SK-N-SH (cell line): ENCODE results near the gene PANK4. TPM values are rescaled to one million over a fixed set of nuclear protein-coding genes. Genes with fewer than 3 reads are reported as not detected.

Source experiments
- CTCF ChIA-PET: fragments of 300-600, 350-600 bp; formaldehyde crosslinking; extraction: SDS; loops from one replicate; lab custom pipeline; 2021; lab: Yijun Ruan, JAX
- POLR2A ChIA-PET: fragments of 350-600 bp; sonication (Branson Sonifier 250); formaldehyde crosslinking; extraction: SDS; loops from one replicate; lab custom pipeline; 2020; ENCODE audit warnings: antibody characterized with exemption, inconsistent platforms; lab: Yijun Ruan, JAX
- DNase-seq: peaks from one replicate; pipeline ENCODE4 v3.0.0; 2012
- H2AFZ ChIP-seq: fragments of 200-600 bp; sonication (generic); 2 replicates; pipeline ENCODE4 v1.8.1; 2016; ENCODE audit warnings: antibody characterized with exemption, mild to moderate bottlenecking, low read depth
- H3F3A ChIP-seq: fragments of 200-600 bp; sonication (generic); replicated peaks from 2 replicates; pipeline ENCODE3; 2016; ENCODE audit warnings: antibody characterized with exemption, mild to moderate bottlenecking; ENCODE audit not compliant: insufficient read depth
- H3K27ac ChIP-seq, 2 experiments: fragments of 200-500 bp in 1 of 2; fragments of 200-600 bp in 1 of 2; sonication (Bioruptor generic) in 1 of 2; sonication (generic), shearing (Covaris generic) in 1 of 2; 2 replicates each; pipeline versions ENCODE4 v1.5.1 to v1.6.1; 2014 to 2016; ENCODE audit warnings: low read depth in 2 of 2, inconsistent platforms in 1 of 2, low read length in 1 of 2, mild to moderate bottlenecking in 1 of 2, mixed read lengths in 1 of 2
- H3K27me3 ChIP-seq: fragments of 200-600 bp; sonication (generic), shearing (Covaris generic); 2 replicates; pipeline ENCODE4 v1.6.1; 2016; ENCODE audit warnings: mixed run types; ENCODE audit not compliant: insufficient read depth
- H3K36me3 ChIP-seq, 2 experiments: fragments of 200-500 bp in 1 of 2; fragments of 200-600 bp in 1 of 2; sonication (Bioruptor generic) in 1 of 2; sonication (generic) in 1 of 2; replicated peaks in 1 of 2; 2 replicates each; pipeline versions ENCODE3 to v1.5.1; 2014 to 2016; ENCODE audit warnings: low read length in 1 of 2, mild to moderate bottlenecking in 1 of 2; ENCODE audit not compliant: insufficient read depth in 2 of 2, control insufficient read depth in 1 of 2
- H3K4me1 ChIP-seq, 2 experiments: fragments of 200-500 bp in 1 of 2; fragments of 200-600 bp in 1 of 2; sonication (Bioruptor generic) in 1 of 2; sonication (generic), shearing (Covaris generic) in 1 of 2; 2 replicates each; pipeline versions ENCODE4 v1.5.1 to v1.6.1; 2014 to 2016; ENCODE audit warnings: low read depth in 1 of 2, low read length in 1 of 2, mixed run types in 1 of 2; ENCODE audit not compliant: insufficient read depth in 2 of 2, control insufficient read depth in 1 of 2
- H3K4me2 ChIP-seq: fragments of 200-600 bp; sonication (generic), shearing (Covaris generic); 2 replicates; pipeline ENCODE4 v1.6.1; 2017; ENCODE audit warnings: mixed run types
- H3K4me3 ChIP-seq, 2 experiments: fragments of 200-500 bp in 1 of 2; fragments of 200-600 bp in 1 of 2; sonication (Bioruptor generic) in 1 of 2; sonication (generic), shearing (Covaris generic) in 1 of 2; 2 replicates each; pipeline versions ENCODE4 v1.5.1 to v1.8.1; 2014 to 2016; ENCODE audit warnings: low read depth in 2 of 2, inconsistent platforms in 1 of 2, low read length in 1 of 2, mild to moderate bottlenecking in 1 of 2, mixed read lengths in 1 of 2, moderate library complexity in 1 of 2
- H3K79me2 ChIP-seq: fragments of 200-600 bp; sonication (generic); 2 replicates; pipeline ENCODE4 v1.8.1; 2017; ENCODE audit warnings: mild to moderate bottlenecking; ENCODE audit not compliant: insufficient read depth
- H3K9ac ChIP-seq: fragments of 200-600 bp; sonication (generic); 2 replicates; pipeline ENCODE4 v1.6.1; 2017; ENCODE audit warnings: mixed run types
- H3K9me2 ChIP-seq: fragments of 200-600 bp; sonication (generic); 2 replicates; pipeline ENCODE4 v1.6.1; 2017; ENCODE audit warnings: mixed run types
- H3K9me3 ChIP-seq: fragments of 200-600 bp; sonication (generic); 2 replicates; pipeline ENCODE4 v1.6.1; 2017; ENCODE audit warnings: mixed run types, mild to moderate bottlenecking, moderate library complexity
- H4K20me1 ChIP-seq: fragments of 200-600 bp; sonication (generic); 2 replicates; pipeline ENCODE4 v1.6.1; 2017; ENCODE audit warnings: mild to moderate bottlenecking, mixed run types; ENCODE audit not compliant: insufficient read depth
- ELF1 ChIP-seq: IDR thresholded peaks from 2 replicates; pipeline ENCODE4 v1.4.0; 2012
- FOSL2 ChIP-seq: IDR thresholded peaks from 2 replicates; pipeline ENCODE4 v1.4.0; 2012; ENCODE audit warnings: low read depth, mild to moderate bottlenecking, moderate library complexity, borderline replicate concordance
- FOXM1 ChIP-seq: IDR thresholded peaks from 2 replicates; pipeline ENCODE4 v1.4.0; 2012; ENCODE audit warnings: low read depth, mild to moderate bottlenecking
- GATA2 ChIP-seq: sonication (generic); formaldehyde crosslinking; IDR thresholded peaks from 2 replicates; pipeline ENCODE4 v1.5.0; 2020; ENCODE audit warnings: mild to moderate bottlenecking, missing genetic modification reagents
- MEF2A ChIP-seq: IDR thresholded peaks from 2 replicates; pipeline ENCODE4 v1.4.0; 2012; ENCODE audit warnings: low read depth, borderline replicate concordance
- MXI1 ChIP-seq: IDR thresholded peaks from 2 replicates; pipeline ENCODE4 v1.6.1; 2012; ENCODE audit warnings: mild to moderate bottlenecking, low read depth, low read length, improper control_type of control experiment
- POLR2AphosphoS5 ChIP-seq: IDR thresholded peaks from 2 replicates; pipeline ENCODE4 v1.6.1; 2012; ENCODE audit warnings: low read depth, low read length
- RAD21 ChIP-seq: IDR thresholded peaks from 2 replicates; pipeline ENCODE4 v1.6.1; 2012; ENCODE audit warnings: mild to moderate bottlenecking, low read length
- RCOR1 ChIP-seq: fragments of 150-350 bp; IDR thresholded peaks from 2 replicates; pipeline ENCODE4 v1.6.1; 2017; ENCODE audit warnings: antibody characterized with exemption, low read length
- REST ChIP-seq: IDR thresholded peaks from 2 replicates; pipeline ENCODE4 v1.6.1; 2012; ENCODE audit warnings: mild to moderate bottlenecking, low read depth, low read length, moderate library complexity
- RFX5 ChIP-seq: IDR thresholded peaks from 2 replicates; pipeline ENCODE4 v1.6.1; 2012; ENCODE audit warnings: mild to moderate bottlenecking, improper control_type of control experiment, low read length
- RXRA ChIP-seq: IDR thresholded peaks from 2 replicates; pipeline ENCODE4 v1.4.0; 2012; ENCODE audit warnings: low read depth, mild to moderate bottlenecking, borderline replicate concordance
- TAF1 ChIP-seq: IDR thresholded peaks from 2 replicates; pipeline ENCODE4 v1.6.1; 2012; ENCODE audit warnings: low read depth, mild to moderate bottlenecking, low read length, moderate library complexity, borderline replicate concordance
- TEAD4 ChIP-seq: IDR thresholded peaks from 2 replicates; pipeline ENCODE4 v1.4.0; 2012; ENCODE audit warnings: mild to moderate bottlenecking, borderline replicate concordance; ENCODE audit not compliant: insufficient read depth
- YY1 ChIP-seq: IDR thresholded peaks from 2 replicates; pipeline ENCODE4 v1.4.0; 2012; ENCODE audit warnings: low read depth, mild to moderate bottlenecking
- ZBTB33 ChIP-seq: IDR thresholded peaks from 2 replicates; pipeline ENCODE4 v1.4.0; 2012; ENCODE audit warnings: low read depth, borderline replicate concordance
- WGBS: methylation state at CpG from one replicate; pipeline ENCODE4 v1.1.6; 2017; ENCODE audit warnings: low lambda C conversion rate; 5-methylcytosine and 5-hydroxymethylcytosine counted together
- polyA plus RNA-seq, 3 experiments: library from polyadenylated mRNA; depleted of rRNA; stranded (reverse); fragments of >200 nt; gene quantifications; 2 replicates each; pipeline ENCODE4 v1.2.3, GENCODE V29; 2012
- TF ChIP-seq, protein P1 (sequence below): IDR thresholded peaks from 2 replicates; pipeline ENCODE4; 2012
- TF ChIP-seq, protein P2 (sequence below): IDR thresholded peaks from 2 replicates; pipeline ENCODE4 v1.4.0; 2012; ENCODE audit warnings: low read depth

Gene PANK4
- polyA plus RNA-seq, 1 of the 3 experiments (the other 2 are of a cell fraction): 16.6 TPM

DNA sequence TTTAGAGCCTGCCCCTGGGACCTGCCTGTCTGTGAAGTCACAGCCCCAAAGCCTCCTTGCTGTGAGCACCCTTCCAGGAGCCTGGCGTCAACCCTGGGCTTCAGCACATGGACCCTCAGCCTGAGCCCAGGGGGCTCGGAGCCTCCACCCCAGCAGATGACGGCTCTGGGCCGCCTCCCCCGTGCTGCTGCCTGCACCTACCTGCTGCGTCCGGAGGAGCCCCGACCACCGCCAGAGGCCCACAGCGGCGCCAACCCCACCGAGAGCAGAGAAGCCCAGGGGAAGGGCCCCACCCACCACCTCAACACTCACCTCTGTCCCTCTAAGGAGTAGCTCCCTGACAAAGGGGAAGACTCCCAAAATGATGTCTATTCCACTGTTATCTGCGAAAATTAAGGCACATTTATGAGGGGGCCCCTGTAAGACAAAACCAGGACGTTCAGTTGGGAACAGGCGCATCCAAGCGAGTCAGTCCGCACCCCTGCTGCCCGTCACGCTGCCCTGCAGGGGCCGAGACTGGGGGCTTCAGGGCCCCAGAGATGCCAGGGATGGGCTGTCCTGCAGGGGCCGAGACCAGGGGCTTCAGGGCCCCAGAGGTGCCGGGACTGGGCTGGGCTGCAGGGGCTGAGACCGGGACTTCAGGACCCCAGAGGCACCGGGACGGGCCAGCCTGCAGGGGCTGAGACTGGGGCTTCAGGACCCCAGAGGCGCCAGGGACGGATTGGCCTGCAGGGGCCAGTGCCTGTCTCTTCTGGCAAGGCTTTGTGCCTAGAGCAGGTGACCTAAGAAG, 15.8 kb downstream of the PANK4 start:
- Histone ChIP-seq H3K9ac (no peak overlapping the region), H3K36me3 (peaks cover 0 to 69% of the 10 kb centered on the region in 2 experiments), H3K4me3 (no peak overlapping the region), H3K9me3 (no peaks in the 10 kb centered on the region), H3F3A (no peaks in the 10 kb centered on the region), H3K79me2 (no peaks in the 10 kb centered on the region), H4K20me1 (no peaks in the 10 kb centered on the region), H3K9me2 (no peaks in the 10 kb centered on the region), H3K27me3 (no peaks in the 10 kb centered on the region)
- no peak for DNase-seq
- ChIA-PET POLR2A (no interaction called here), CTCF (interaction anchor here (0.9 to 1.0 kb wide), 2 partner anchors 8 to 50 kb away, joined by 3 to 7 read pairs; no protein-coding TSS in a partner anchor)
- 100% methylated on average over 5 of the region's 27 CpGs for WGBS
- TF ChIP-seq MEF2A (no peak), RAD21 (no peak), RCOR1 (no peak), TEAD4 (no peak), YY1 (no peak), GATA2 (no peak), ELF1 (no peak)
- TF ChIP-seq, protein P1, sequence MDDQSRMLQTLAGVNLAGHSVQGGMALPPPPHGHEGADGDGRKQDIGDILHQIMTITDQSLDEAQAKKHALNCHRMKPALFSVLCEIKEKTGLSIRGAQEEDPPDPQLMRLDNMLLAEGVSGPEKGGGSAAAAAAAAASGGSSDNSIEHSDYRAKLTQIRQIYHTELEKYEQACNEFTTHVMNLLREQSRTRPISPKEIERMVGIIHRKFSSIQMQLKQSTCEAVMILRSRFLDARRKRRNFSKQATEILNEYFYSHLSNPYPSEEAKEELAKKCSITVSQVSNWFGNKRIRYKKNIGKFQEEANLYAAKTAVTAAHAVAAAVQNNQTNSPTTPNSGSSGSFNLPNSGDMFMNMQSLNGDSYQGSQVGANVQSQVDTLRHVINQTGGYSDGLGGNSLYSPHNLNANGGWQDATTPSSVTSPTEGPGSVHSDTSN: no peak
- TF ChIP-seq, protein P2, sequence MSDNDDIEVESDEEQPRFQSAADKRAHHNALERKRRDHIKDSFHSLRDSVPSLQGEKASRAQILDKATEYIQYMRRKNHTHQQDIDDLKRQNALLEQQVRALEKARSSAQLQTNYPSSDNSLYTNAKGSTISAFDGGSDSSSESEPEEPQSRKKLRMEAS: no peak
- TF ChIP-seq, all 33 proteins: peak for 0
- no peak overlapping the region for H3K27ac ChIP-seq
- no peak overlapping the region for H3K4me2 ChIP-seq
- no peaks in the 10 kb centered on the region; a peak in 1 of 4 replicates for H3K4me1 ChIP-seq
- no peak overlapping the region for H2AFZ ChIP-seq

- 92% methylated on average over 7 of the region's 11 CpGs for WGBS
- TF ChIP-seq YY1 (no peak), RFX5 (no peak), POLR2AphosphoS5 (no peak), RAD21 (no peak), FOSL2 (no peak), FOXM1 (no peak), TAF1 (no peak), ELF1 (no peak), ZBTB33 (no peak), TEAD4 (no peak), REST (no peak), RXRA (no peak), MXI1 (no peak)
- CTCF ChIA-PET: interaction anchor here (0.9 to 1.3 kb wide), 4 partner anchors 9 to 315 kb away, joined by 3 to 7 read pairs (median 3); partner anchors contain the start of gene FAAP20
Measured at GRCh38 chr1:2509589-2509988, 16.8 kb downstream of the PANK4 start.

More at GRCh38 chr1:2509589-2509988, 16.8 kb downstream of the PANK4 start:
- Histone ChIP-seq H4K20me1 (no peaks in the 10 kb centered on the region), H3K79me2 (no peaks in the 10 kb centered on the region), H3F3A (no peaks in the 10 kb centered on the region), H3K9me3 (no peaks in the 10 kb centered on the region), H3K4me2 (no peak overlapping the region), H3K4me1 (no peaks in the 10 kb centered on the region; a peak in 1 of 4 replicates), H3K9me2 (no peaks in the 10 kb centered on the region), H2AFZ (no peak overlapping the region), H3K4me3 (no peak overlapping the region), H3K9ac (no peak overlapping the region), H3K27ac (no peak overlapping the region), H3K36me3 (peaks cover 0 to 60% of the 10 kb centered on the region in 2 experiments), H3K27me3 (no peaks in the 10 kb centered on the region)
- POLR2A ChIA-PET: no interaction called here
- no peak for DNase-seq
